Endothelial cell of umbilical vein (primary cell): Measurements from ENCODE around the gene CCR4. TPM values are rescaled to one million over a fixed set of nuclear protein-coding genes. Genes with fewer than 3 reads are reported as not detected.
"Not testable (repeated sequence)": the region's sequence is repeated elsewhere in the genome, so short reads cannot be mapped to it uniquely, and the experiment has no call there.

Experiments used
- BruUV-seq: library from RNA; stranded (reverse); fragments of 400-500 nt; replicated peaks from 2 replicates; lab custom pipeline; 2021; lab: Mats Ljungman, UMichigan
- CTCF ChIA-PET: fragments of 300-600, 350-600 bp; sonication (Branson Sonifier 250); formaldehyde crosslinking; loops from one replicate; lab custom pipeline; 2021; ENCODE audit warnings: antibody characterized with exemption, inconsistent platforms; lab: Charles Lee
- POLR2A ChIA-PET: fragments of 300-600, 350-600 bp; sonication (Branson Sonifier 250); formaldehyde crosslinking; loops from one replicate; lab custom pipeline; 2021; ENCODE audit warnings: antibody characterized with exemption, inconsistent platforms; lab: Charles Lee
- DNase-seq: peaks from one replicate; pipeline ENCODE4 v3.0.0-alpha.2; 2011; ENCODE audit warnings: low read depth, low spot score
- FAIRE-seq: peaks from 2 replicates; lab custom pipeline; 2011; peaks lifted over from hg19 to GRCh38; lab: Jason Lieb, UNC
- H2AFZ ChIP-seq: 2 replicates; pipeline ENCODE4 v1.6.0; 2012; ENCODE audit warnings: low read depth, low read length, control low read depth, inconsistent platforms
- H3K27ac ChIP-seq: 2 replicates; pipeline ENCODE4 v1.5.1; 2011; ENCODE audit warnings: low read depth, mild to moderate bottlenecking, control low read depth, low read length, moderate library complexity; ENCODE audit not compliant: insufficient read depth
- H3K27me3 ChIP-seq, 2 experiments: 2 replicates each; pipeline versions ENCODE4 v1.6.0 to v1.6.1; 2011; ENCODE audit warnings: low read length in 2 of 2, mixed read lengths in 1 of 2; ENCODE audit not compliant: control insufficient read depth in 2 of 2, insufficient read depth in 2 of 2
- H3K36me3 ChIP-seq, 2 experiments: 2 replicates in 1 of 2; 3 replicates in 1 of 2; pipeline ENCODE4 v1.5.1; 2011; ENCODE audit warnings: low read length in 2 of 2, mild to moderate bottlenecking in 1 of 2, moderate library complexity in 1 of 2; ENCODE audit not compliant: control insufficient read depth in 2 of 2, insufficient read depth in 2 of 2; ENCODE audit errors: extremely low read depth in 1 of 2
- H3K4me1 ChIP-seq: 3 replicates; pipeline ENCODE4 v1.5.1; 2011; ENCODE audit warnings: mild to moderate bottlenecking, low read length; ENCODE audit not compliant: control insufficient read depth, insufficient read depth; ENCODE audit errors: extremely low read depth
- H3K4me2 ChIP-seq: 2 replicates; pipeline ENCODE4 v1.6.1; 2011; ENCODE audit warnings: low read length, control low read depth, mixed read lengths; ENCODE audit not compliant: insufficient read depth
- H3K4me3 ChIP-seq, 3 experiments: fragments of 200-600 bp in 1 of 3; sonication (generic), shearing (Covaris generic) in 1 of 3; replicated peaks in 1 of 3; 2 replicates each; pipeline ENCODE4 v1.5.1; 2011 to 2016; ENCODE audit warnings: control low read depth in 3 of 3, low read length in 3 of 3, mild to moderate bottlenecking in 2 of 3, inconsistent platforms in 1 of 3, low read depth in 1 of 3, moderate library complexity in 1 of 3; ENCODE audit not compliant: insufficient read depth in 1 of 3
- H3K79me2 ChIP-seq: 2 replicates; pipeline ENCODE4 v1.6.0; 2012; ENCODE audit warnings: low read length, inconsistent platforms; ENCODE audit not compliant: control insufficient read depth, insufficient read depth
- H3K9ac ChIP-seq: replicated peaks from 2 replicates; pipeline ENCODE3; 2011; ENCODE audit warnings: low read length, control low read depth; ENCODE audit not compliant: insufficient read depth; ENCODE audit errors: extremely low read depth
- H3K9me1 ChIP-seq: replicated peaks from 3 replicates; pipeline ENCODE4 v1.6.0; 2011; ENCODE audit warnings: mild to moderate bottlenecking, low read length; ENCODE audit not compliant: control insufficient read depth, insufficient read depth; ENCODE audit errors: extremely low read depth
- H3K9me3 ChIP-seq: replicated peaks from 2 replicates; pipeline ENCODE4 v1.5.1; 2012; ENCODE audit warnings: low read length, inconsistent platforms; ENCODE audit not compliant: control insufficient read depth, insufficient read depth
- H4K20me1 ChIP-seq: replicated peaks from 2 replicates; pipeline ENCODE3; 2011; ENCODE audit warnings: mild to moderate bottlenecking, low read length; ENCODE audit not compliant: control insufficient read depth, insufficient read depth; ENCODE audit errors: extremely low read depth
- CTCF ChIP-seq, 2 donors: IDR thresholded peaks; 1 replicate in 1 of 2; 2 replicates in 1 of 2; pipeline ENCODE4 v1.5.1; 2011; ENCODE audit warnings: low read length in 2 of 2, mild to moderate bottlenecking in 2 of 2, moderate library complexity in 2 of 2, control low read depth in 1 of 2, inconsistent platforms in 1 of 2, low read depth in 1 of 2; ENCODE audit not compliant: insufficient read depth in 1 of 2; ENCODE audit errors: extremely low read depth in 1 of 2
- EZH2 ChIP-seq: IDR thresholded peaks from 2 replicates; pipeline ENCODE4 v1.6.1; 2012; ENCODE audit warnings: borderline replicate concordance, low read depth, mild to moderate bottlenecking, moderate library complexity, low read length, inconsistent platforms; ENCODE audit not compliant: severe bottlenecking
- FOS ChIP-seq: IDR thresholded peaks from 2 replicates; pipeline ENCODE4 v1.6.1; 2011; ENCODE audit warnings: mild to moderate bottlenecking, low read length, moderate library complexity, borderline replicate concordance; ENCODE audit not compliant: insufficient read depth
- POLR2A ChIP-seq: IDR thresholded peaks from 2 replicates; pipeline ENCODE4 v1.6.1; 2012; ENCODE audit warnings: low read depth, mild to moderate bottlenecking, control low read depth, low read length
- dilution Hi-C: fragments of 300-500 bp; cut with MboI; formaldehyde crosslinking; loops from one replicate; pipeline ENCODE4 v1.15.0; 2019; ENCODE audit warnings: low sequenced_read_pairs; ENCODE audit not compliant: extremely low pct_ligation_motif_present
- intact Hi-C: fragments of 100-400 bp; cut with micrococcal nuclease; formaldehyde crosslinking; loops from one replicate; pipeline ENCODE4 v1.10.0; 2022
- polyA plus RNA-seq, 4 experiments: library from polyadenylated mRNA; depleted of rRNA in 3 of 4; stranded (reverse) in 3 of 4; unstranded in 1 of 4; fragments of >200 nt; gene quantifications; 2 replicates each; pipeline versions ENCODE4 v1.2.1 to v1.2.3, GENCODE V29; 2011 to 2012; ENCODE audit warnings: missing spikeins in 1 of 4
- total RNA-seq: library from RNA; stranded (reverse); gene quantifications from 2 replicates; pipeline ENCODE4 v1.2.3, GENCODE V29; 2021

CCR4 gene
- total and polyA plus RNA-seq, 2 donors (not counting 3 experiments of a cell fraction or from before 2014, with no cell fraction given): not detected

- intact Hi-C loops: no loop called here
- CTCF ChIA-PET: interaction anchor here (0.6 kb wide), 1 partner anchor 28 kb away, joined by 3 read pairs; no protein-coding TSS in a partner anchor
Measured at GRCh38 chr3:32930161-32930560, 21.3 kb upstream of the CCR4 start.

GRCh38 chr3:32931273-32931672, 20.2 kb upstream of the CCR4 start:
- H3K9me3 ChIP-seq, dilution Hi-C loops, H2AFZ ChIP-seq, BruUV-seq, H4K20me1 ChIP-seq, H3K4me2 ChIP-seq, H3K9ac ChIP-seq, H3K27ac ChIP-seq, intact Hi-C loops, H3K4me3 ChIP-seq, H3K27me3 ChIP-seq, H3K79me2 ChIP-seq, DNase-seq, H3K36me3 ChIP-seq, POLR2A ChIA-PET, FAIRE-seq, H3K4me1 ChIP-seq, H3K9me1 ChIP-seq: not testable (repeated sequence)
- CTCF ChIA-PET: interaction anchor here (0.9 kb wide), 1 partner anchor 28 kb away, joined by 3 read pairs; no protein-coding TSS in a partner anchor

More at GRCh38 chr3:32930161-32930560, 21.3 kb upstream of the CCR4 start:
- BruUV-seq: no TSS peak
- no peaks in the 10 kb centered on the region for H3K4me1 ChIP-seq
- no peak overlapping the region for H3K4me3 ChIP-seq
- H3K36me3 ChIP-seq: no peaks in the 10 kb centered on the region
- H3K9ac ChIP-seq: no peak overlapping the region
- no peak overlapping the region for H3K27ac ChIP-seq
- no peaks in the 10 kb centered on the region for H4K20me1 ChIP-seq
- DNase-seq (no peak), FAIRE-seq (no peak)
- TF ChIP-seq FOS (no peak), POLR2A (no peak), EZH2 (no peak), CTCF (IDR thresholded peaks at IDR 0.05; ENCODE audit: extremely low read depth in 1 of 2, insufficient read depth in 1 of 2, low read depth in 1 of 2, low read length in 2 of 2) (no peak)
- H3K4me2 ChIP-seq: no peak overlapping the region
- dilution Hi-C loops: no loop called here
- H2AFZ ChIP-seq: no peak overlapping the region
- POLR2A ChIA-PET: no interaction called here
- H3K27me3 ChIP-seq: no peaks in the 10 kb centered on the region
- no peaks in the 10 kb centered on the region for H3K9me3 ChIP-seq
- H3K79me2 ChIP-seq: no peaks in the 10 kb centered on the region
- no peaks in the 10 kb centered on the region for H3K9me1 ChIP-seq
